HepG2 (cell line): Measurements from ENCODE around the gene HMGCLL1. TPM values are rescaled to one million over a fixed set of nuclear protein-coding genes. Genes with fewer than 3 reads are reported as not detected.

Experiments
- ATAC-seq: fragments of 200-7000 bp; cut with Tn5 transposase; 3 replicates; pipeline ENCODE4 v1.9.1; 2020; ENCODE audit warnings: mild to moderate bottlenecking, moderate library complexity
- BruUV-seq: library from RNA; stranded (reverse); fragments of 400-500 nt; replicated peaks from 2 replicates; lab custom pipeline; 2021; lab: Mats Ljungman, UMichigan
- CTCF ChIA-PET: fragments of 300-600 bp; formaldehyde crosslinking; extraction: SDS; loops from one replicate; lab custom pipeline; 2021; ENCODE audit warnings: low total read pairs, inconsistent platforms, low intra/inter-chr PET ratio; lab: Yijun Ruan, JAX
- POLR2A ChIA-PET: fragments of 350-600 bp; sonication (Branson Sonifier 250); formaldehyde crosslinking; loops from one replicate; lab custom pipeline; 2020; ENCODE audit warnings: antibody characterized with exemption, inconsistent platforms; lab: Yijun Ruan, JAX
- DNase-seq: peaks from one replicate; pipeline ENCODE4 v3.0.0-alpha.2; 2015; ENCODE audit warnings: low spot score
- FAIRE-seq: peaks from 3 replicates; lab custom pipeline; 2011; peaks lifted over from hg19 to GRCh38; lab: Jason Lieb, UNC
- H2AFZ ChIP-seq: one replicate; pipeline ENCODE4 v1.6.1; 2011; ENCODE audit warnings: low read length, inconsistent platforms
- H3K27ac ChIP-seq: fragments of 300-600 bp; 3 replicates; pipeline ENCODE4 v1.8.0; 2011; ENCODE audit warnings: mixed run types, mild to moderate bottlenecking, mixed read lengths, low read length, inconsistent platforms; ENCODE audit not compliant: insufficient read depth; ENCODE audit errors: extremely low read length
- H3K27me3 ChIP-seq, 2 experiments: fragments of 200-600 bp in 1 of 2; 2 replicates in 1 of 2; 3 replicates in 1 of 2; pipeline versions ENCODE4 v1.6.0 to v1.8.0; 2011; ENCODE audit warnings: low read length in 2 of 2, mild to moderate bottlenecking in 2 of 2, moderate library complexity in 2 of 2, inconsistent platforms in 1 of 2; ENCODE audit not compliant: insufficient read depth in 2 of 2, control insufficient read depth in 1 of 2
- H3K36me3 ChIP-seq, 2 experiments: fragments of 200-600 bp in 1 of 2; replicated peaks in 1 of 2; 2 replicates in 1 of 2; 3 replicates in 1 of 2; pipeline versions ENCODE4 v1.5.1 to v1.8.0; 2011; ENCODE audit warnings: low read length in 2 of 2, inconsistent platforms in 1 of 2; ENCODE audit not compliant: insufficient read depth in 2 of 2, control insufficient read depth in 1 of 2
- H3K4me1 ChIP-seq: 2 replicates; pipeline ENCODE4 v1.5.1; 2012; ENCODE audit warnings: low read length, inconsistent platforms; ENCODE audit not compliant: insufficient read depth
- H3K4me2 ChIP-seq: 2 replicates; pipeline ENCODE4 v1.6.0; 2011; ENCODE audit warnings: low read depth, low read length, inconsistent platforms
- H3K4me3 ChIP-seq, 3 experiments: fragments of 200-600 bp in 1 of 3; sonication (generic), shearing (Covaris generic) in 1 of 3; replicated peaks in 1 of 3; 2 replicates each; pipeline ENCODE4 v1.5.1; 2011 to 2016; ENCODE audit warnings: low read length in 3 of 3, inconsistent platforms in 2 of 3, low read depth in 2 of 3, mild to moderate bottlenecking in 2 of 3, control low read depth in 1 of 3, mixed read lengths in 1 of 3; ENCODE audit not compliant: insufficient read depth in 1 of 3
- H3K79me2 ChIP-seq: one replicate; pipeline ENCODE4 v1.6.1; 2011; ENCODE audit warnings: low read length, inconsistent platforms; ENCODE audit not compliant: insufficient read depth
- H3K9ac ChIP-seq: 2 replicates; pipeline ENCODE4 v1.6.0; 2011; ENCODE audit warnings: mild to moderate bottlenecking, low read depth, low read length, inconsistent platforms; ENCODE audit not compliant: insufficient read depth
- H3K9me3 ChIP-seq: 2 replicates; pipeline ENCODE4 v1.5.1; 2012; ENCODE audit warnings: mild to moderate bottlenecking, low read length
- H4K20me1 ChIP-seq: 2 replicates; pipeline ENCODE4 v1.6.0; 2011; ENCODE audit warnings: inconsistent platforms, mild to moderate bottlenecking, low read length, moderate library complexity; ENCODE audit not compliant: insufficient read depth
- PTBP1 ChIP-seq: fragments of 200-400 bp; formaldehyde crosslinking; IDR thresholded peaks from 2 replicates; pipeline ENCODE4 v1.6.1; 2018; ENCODE audit warnings: low read length, low read depth; ENCODE audit not compliant: poor library complexity, severe bottlenecking
- RAD51 ChIP-seq: fragments of 450-650 bp; IDR thresholded peaks from 2 replicates; pipeline ENCODE4 v1.6.1; 2016; ENCODE audit warnings: borderline replicate concordance
- TMF1 ChIP-seq: sonication (generic); formaldehyde crosslinking; IDR thresholded peaks from 2 replicates; pipeline ENCODE4 v1.8.1; 2022; ENCODE audit warnings: low read depth, missing genetic modification reagents
- TRIM24 ChIP-seq: sonication (generic); formaldehyde crosslinking; IDR thresholded peaks from 2 replicates; pipeline ENCODE4 v1.8.0; 2022; ENCODE audit warnings: mild to moderate bottlenecking, missing genetic modification reagents
- ZNF451 ChIP-seq: sonication (generic); formaldehyde crosslinking; IDR thresholded peaks from 2 replicates; pipeline ENCODE4 v1.5.0; 2020; ENCODE audit warnings: mild to moderate bottlenecking, missing genetic modification reagents
- ZNF496 ChIP-seq: sonication (generic); formaldehyde crosslinking; IDR thresholded peaks from 2 replicates; pipeline ENCODE4 v1.8.1; 2023; ENCODE audit warnings: mild to moderate bottlenecking, moderate library complexity, missing genetic modification reagents; ENCODE audit not compliant: insufficient replicate concordance
- ZNF7 ChIP-seq: IDR thresholded peaks from 2 replicates; pipeline ENCODE4 v1.6.1; 2016; ENCODE audit warnings: missing biosample characterization, missing genetic modification reagents
- ZNF737 ChIP-seq: sonication (generic); formaldehyde crosslinking; IDR thresholded peaks from 2 replicates; pipeline ENCODE4 v1.5.0; 2020; ENCODE audit warnings: missing genetic modification reagents, mild to moderate bottlenecking, borderline replicate concordance
- WGBS: methylation state at CpG from one replicate; pipeline ENCODE4 v1.1.6; 2017; ENCODE audit warnings: low lambda C conversion rate; 5-methylcytosine and 5-hydroxymethylcytosine counted together
- in situ Hi-C: cut with HindIII; loops from 2 replicates; pipeline ENCODE4 v1.10.0; 2017; ENCODE audit warnings: low pct_unique_long_range_greater_than_20kb; ENCODE audit not compliant: extremely low pct_ligation_motif_present
- intact Hi-C: fragments of 100-400 bp; cut with micrococcal nuclease; formaldehyde crosslinking; loops from one replicate; pipeline ENCODE4 v1.10.0; 2022; ENCODE audit not compliant: unreplicated experiment
- polyA plus RNA-seq, 8 experiments: library from polyadenylated mRNA; depleted of rRNA in 3 of 8; stranded (reverse) in 7 of 8; unstranded in 1 of 8; fragments of >200 nt; fragmentation: Illumina TruSeq in 4 of 8; extraction: Trizol in 4 of 8; gene quantifications; 2 replicates each; pipeline versions ENCODE4 v1.2.1 to v1.2.3, GENCODE V29; 2011 to 2016; ENCODE audit warnings: low read depth in 4 of 8, missing spikeins in 1 of 8, mixed read lengths in 1 of 8; ENCODE audit not compliant: insufficient read depth in 1 of 8
- total RNA-seq, 5 experiments: library from RNA; depleted of rRNA; stranded (reverse); fragments of >200 nt; fragmentation: Illumina TruSeq; extraction: Trizol; gene quantifications; 2 replicates each; pipeline ENCODE4 v1.2.3, GENCODE V29; 2016; ENCODE audit warnings: low read depth in 1 of 5
- TF ChIP-seq, protein P1 (sequence below): sonication (generic); formaldehyde crosslinking; IDR thresholded peaks from 2 replicates; pipeline ENCODE4 v1.4.0; 2020; ENCODE audit warnings: mild to moderate bottlenecking, low read depth, missing genetic modification reagents
- TF ChIP-seq, protein P2 (sequence below): sonication (generic); formaldehyde crosslinking; IDR thresholded peaks from 2 replicates; pipeline ENCODE4 v1.8.1; 2023; ENCODE audit warnings: mild to moderate bottlenecking, inconsistent platforms, moderate library complexity, missing genetic modification reagents, borderline replicate concordance
- TF ChIP-seq, protein P3 (sequence below): sonication (generic); formaldehyde crosslinking; IDR thresholded peaks from 2 replicates; pipeline ENCODE4 v1.4.0; 2020; ENCODE audit warnings: missing genetic modification reagents, borderline replicate concordance

HMGCLL1 gene
- total and polyA plus RNA-seq, 2 of the 13 experiments (the other 11 are each of a cell fraction or from before 2014, with no cell fraction given) = not detected

DNA sequence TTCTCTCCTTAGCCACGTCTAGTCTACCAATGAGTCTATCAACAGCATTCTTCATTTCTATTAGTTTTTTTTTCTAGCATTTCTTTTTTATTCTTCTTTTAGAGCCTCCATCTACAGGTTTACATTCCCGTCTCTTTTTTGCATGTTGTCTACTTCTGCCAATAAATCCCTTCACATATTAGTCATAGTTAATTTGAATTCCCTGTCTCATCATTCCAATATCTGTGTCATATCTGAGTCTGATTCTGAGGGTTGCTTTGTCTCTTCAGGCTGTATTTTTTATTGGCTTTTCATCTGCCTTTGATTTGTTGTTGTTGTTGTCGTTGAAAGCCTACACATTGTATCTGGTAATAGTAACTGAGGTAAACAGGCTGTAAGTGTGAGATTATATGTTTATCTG, 104.6 kb downstream of the HMGCLL1 start:
- no peaks in the 10 kb centered on the region for H3K4me1 ChIP-seq
- no peaks in the 10 kb centered on the region; a peak in 1 of 5 replicates for H3K27me3 ChIP-seq
- no peak overlapping the region for H3K27ac ChIP-seq
- no peak for ATAC-seq
- in situ Hi-C loops = no loop called here
- 0% methylated on average over 3 of the region's 3 CpGs for WGBS
- H3K36me3 ChIP-seq = no peaks in the 10 kb centered on the region
- no peak for TF ChIP-seq ZNF496 (CRISPR knock-in tag)
- TF ChIP-seq RAD51 = no peak
- no peak for TF ChIP-seq TRIM24 (CRISPR knock-in tag)
- TF ChIP-seq, protein P1, sequence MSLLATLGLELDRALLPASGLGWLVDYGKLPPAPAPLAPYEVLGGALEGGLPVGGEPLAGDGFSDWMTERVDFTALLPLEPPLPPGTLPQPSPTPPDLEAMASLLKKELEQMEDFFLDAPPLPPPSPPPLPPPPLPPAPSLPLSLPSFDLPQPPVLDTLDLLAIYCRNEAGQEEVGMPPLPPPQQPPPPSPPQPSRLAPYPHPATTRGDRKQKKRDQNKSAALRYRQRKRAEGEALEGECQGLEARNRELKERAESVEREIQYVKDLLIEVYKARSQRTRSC (CRISPR knock-in tag) = no peak
- no peak for TF ChIP-seq PTBP1
- TF ChIP-seq ZNF451 (CRISPR knock-in tag) = no peak
- TF ChIP-seq ZNF7 (CRISPR knock-in tag) = no peak
- TF ChIP-seq, all 625 proteins: peak for 0
- Histone ChIP-seq H3K9me3 (no peaks in the 10 kb centered on the region), H3K79me2 (no peaks in the 10 kb centered on the region), H2AFZ (no peak overlapping the region), H3K4me2 (no peak overlapping the region), H4K20me1 (no peaks in the 10 kb centered on the region), H3K4me3 (no peak overlapping the region), H3K9ac (no peak overlapping the region)
- CTCF ChIA-PET = no interaction called here
- no peak for FAIRE-seq
- BruUV-seq = no TSS peak
- no peak for DNase-seq
- POLR2A ChIA-PET = no interaction called here
- intact Hi-C loops = no loop called here

DNA sequence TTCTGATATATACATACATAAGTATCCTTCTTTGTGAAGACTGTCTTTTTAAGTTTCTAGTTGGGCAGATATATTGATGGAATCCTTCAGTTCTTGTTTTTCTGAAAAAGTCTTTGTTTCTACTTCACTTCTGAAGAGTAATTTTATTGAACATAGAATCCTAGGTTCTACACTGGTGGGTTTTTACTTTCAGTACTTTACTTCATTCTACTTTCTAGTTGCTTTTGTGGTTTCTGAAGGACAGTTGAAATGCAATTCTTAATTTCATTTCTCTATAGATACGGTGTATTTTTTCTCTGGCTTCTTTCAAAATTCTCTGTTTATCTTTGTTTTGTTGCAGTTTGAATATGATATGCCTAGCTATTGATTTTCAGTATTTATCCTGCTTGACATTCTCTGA, 105.3 kb downstream of the HMGCLL1 start:
- no peak overlapping the region for H3K4me3 ChIP-seq
- ATAC-seq (no peak), DNase-seq (no peak), FAIRE-seq (no peak)
- H3K4me1 ChIP-seq = no peaks in the 10 kb centered on the region
- H3K79me2 ChIP-seq = no peaks in the 10 kb centered on the region
- in situ Hi-C loops = no loop called here
- BruUV-seq = no TSS peak
- POLR2A ChIA-PET = no interaction called here
- intact Hi-C loops = no loop called here
- WGBS = 0% methylated on average over 1 of the region's 1 CpG
- no peaks in the 10 kb centered on the region for H4K20me1 ChIP-seq
- TF ChIP-seq, protein P2, sequence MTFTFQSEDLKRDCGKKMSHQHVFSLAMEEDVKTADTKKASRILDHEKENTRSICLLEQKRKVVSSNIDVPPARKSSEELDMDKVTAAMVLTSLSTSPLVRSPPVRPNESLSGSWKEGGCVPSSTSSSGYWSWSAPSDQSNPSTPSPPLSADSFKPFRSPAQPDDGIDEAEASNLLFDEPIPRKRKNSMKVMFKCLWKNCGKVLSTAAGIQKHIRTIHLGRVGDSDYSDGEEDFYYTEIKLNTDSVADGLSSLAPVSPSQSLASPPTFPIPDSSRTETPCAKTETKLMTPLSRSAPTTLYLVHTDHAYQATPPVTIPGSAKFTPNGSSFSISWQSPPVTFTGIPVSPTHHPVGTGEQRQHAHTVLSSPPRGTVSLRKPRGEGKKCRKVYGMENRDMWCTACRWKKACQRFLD = no peak
- TF ChIP-seq ZNF737 (no peak), TMF1 (CRISPR knock-in tag) (no peak)
- TF ChIP-seq, protein P3, sequence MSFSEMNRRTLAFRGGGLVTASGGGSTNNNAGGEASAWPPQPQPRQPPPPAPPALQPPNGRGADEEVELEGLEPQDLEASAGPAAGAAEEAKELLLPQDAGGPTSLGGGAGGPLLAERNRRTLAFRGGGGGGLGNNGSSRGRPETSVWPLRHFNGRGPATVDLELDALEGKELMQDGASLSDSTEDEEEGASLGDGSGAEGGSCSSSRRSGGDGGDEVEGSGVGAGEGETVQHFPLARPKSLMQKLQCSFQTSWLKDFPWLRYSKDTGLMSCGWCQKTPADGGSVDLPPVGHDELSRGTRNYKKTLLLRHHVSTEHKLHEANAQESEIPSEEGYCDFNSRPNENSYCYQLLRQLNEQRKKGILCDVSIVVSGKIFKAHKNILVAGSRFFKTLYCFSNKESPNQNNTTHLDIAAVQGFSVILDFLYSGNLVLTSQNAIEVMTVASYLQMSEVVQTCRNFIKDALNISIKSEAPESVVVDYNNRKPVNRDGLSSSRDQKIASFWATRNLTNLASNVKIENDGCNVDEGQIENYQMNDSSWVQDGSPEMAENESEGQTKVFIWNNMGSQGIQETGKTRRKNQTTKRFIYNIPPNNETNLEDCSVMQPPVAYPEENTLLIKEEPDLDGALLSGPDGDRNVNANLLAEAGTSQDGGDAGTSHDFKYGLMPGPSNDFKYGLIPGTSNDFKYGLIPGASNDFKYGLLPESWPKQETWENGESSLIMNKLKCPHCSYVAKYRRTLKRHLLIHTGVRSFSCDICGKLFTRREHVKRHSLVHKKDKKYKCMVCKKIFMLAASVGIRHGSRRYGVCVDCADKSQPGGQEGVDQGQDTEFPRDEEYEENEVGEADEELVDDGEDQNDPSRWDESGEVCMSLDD = no peak
- H3K4me2 ChIP-seq = no peak overlapping the region
- H3K9ac ChIP-seq = no peak overlapping the region
- no peak overlapping the region for H3K27ac ChIP-seq
- no peaks in the 10 kb centered on the region for H3K9me3 ChIP-seq
- H3K27me3 ChIP-seq = no peaks in the 10 kb centered on the region; a peak in 1 of 5 replicates
- no peaks in the 10 kb centered on the region for H3K36me3 ChIP-seq
- no peak overlapping the region for H2AFZ ChIP-seq
- CTCF ChIA-PET = no interaction called here
